Activated gamma-delta T cell treated with Interleukin-2 at 50 U/mL for 16 hours (primary cell): ENCODE results near the gene C2CD4A.

ENCODE experiments used
- DNase-seq: peaks from one replicate; pipeline ENCODE4 v3.0.0-alpha.2; 2020

Gene C2CD4A

GRCh38 chr15:62060113-62060895 is 6.5 kb upstream of the C2CD4A start, which contains the start of gene VPS13C:
Gene VPS13C (minus strand): TSS chr15:62060447. CDS start chr15:62060374, 73 bp downstream.
- peak; percentile 89 for DNase-seq

- no peak for DNase-seq
Observed at GRCh38 chr15:62060896-62061280, 5.9 kb upstream of the C2CD4A start.

- no peak for DNase-seq
Observed at GRCh38 chr15:62063825-62064635, 2.7 kb upstream of the C2CD4A start.

- no peak for DNase-seq
Observed at GRCh38 chr15:62067448-62068044, 769 bp downstream of the C2CD4A start.

- no peak for DNase-seq
Observed at GRCh38 chr15:62068071-62068809, 1.5 kb downstream of the C2CD4A start.

- DNase-seq = no peak
Observed at GRCh38 chr15:62068810-62069167, 2.0 kb downstream of the C2CD4A start.

- DNase-seq = no peak
Observed at GRCh38 chr15:62069551-62069950, 2.8 kb downstream of the C2CD4A start.

GRCh38 chr15:62071711-62072308 is 5.0 kb downstream of the C2CD4A start:
- no peak for DNase-seq

- no peak for DNase-seq
Observed at GRCh38 chr15:62075595-62076277, 9.0 kb downstream of the C2CD4A start.

- DNase-seq = no peak
Observed at GRCh38 chr15:62079594-62079993, 12.8 kb downstream of the C2CD4A start.

- no peak for DNase-seq
Observed at GRCh38 chr15:62083194-62084154, 16.7 kb downstream of the C2CD4A start.

- DNase-seq = no peak
Observed at GRCh38 chr15:62085740-62086139, 19.0 kb downstream of the C2CD4A start.

GRCh38 chr15:62087671-62088352 is 21.0 kb downstream of the C2CD4A start:
- DNase-seq = no peak

- DNase-seq = no peak
Observed at GRCh38 chr15:62088353-62088693, 21.5 kb downstream of the C2CD4A start.

GRCh38 chr15:62089616-62090015 is 22.8 kb downstream of the C2CD4A start:
- DNase-seq = no peak

GRCh38 chr15:62090988-62091387 is 24.2 kb downstream of the C2CD4A start:
- no peak for DNase-seq

GRCh38 chr15:62093809-62094208 is 27.0 kb downstream of the C2CD4A start:
- no peak for DNase-seq

GRCh38 chr15:62094388-62094787 is 27.6 kb downstream of the C2CD4A start:
- DNase-seq = no peak

- no peak for DNase-seq
Observed at GRCh38 chr15:62099094-62099601, 32.4 kb downstream of the C2CD4A start.

GRCh38 chr15:62103431-62103830 is 36.7 kb downstream of the C2CD4A start:
- DNase-seq = no peak
